HG03558 (cell line): ENCODE data around the gene SOD3.

ENCODE experiments used
- ATAC-seq: cut with Tn5 transposase; IDR thresholded peaks from one replicate; pipeline ENCODE4 v1.9.1; 2021; ENCODE audit warnings: moderate number of reproducible peaks; ENCODE audit not compliant: unreplicated experiment; ENCODE audit errors: extremely low read depth

Gene SOD3

DNA sequence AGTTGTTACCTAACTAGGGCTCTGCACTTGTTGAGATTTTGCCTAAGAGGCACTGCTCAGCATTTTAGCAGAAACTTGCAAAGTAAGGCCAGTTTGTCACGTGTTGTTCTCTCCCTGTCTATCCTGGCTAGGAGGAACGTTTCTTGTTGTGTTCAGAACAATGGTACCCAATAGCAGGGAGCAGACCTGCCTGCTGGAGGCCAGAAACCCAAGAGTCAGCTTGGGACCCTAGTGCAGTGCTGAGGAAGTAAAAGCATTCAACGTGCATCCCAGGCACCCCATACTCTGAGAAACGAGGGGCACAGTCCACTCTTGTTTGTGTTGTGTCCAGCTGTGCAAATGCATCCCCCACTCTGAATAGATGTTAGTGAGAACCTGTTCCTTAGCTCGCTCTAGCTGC, 42.4 kb downstream of the SOD3 start:
- no peak for ATAC-seq

DNA sequence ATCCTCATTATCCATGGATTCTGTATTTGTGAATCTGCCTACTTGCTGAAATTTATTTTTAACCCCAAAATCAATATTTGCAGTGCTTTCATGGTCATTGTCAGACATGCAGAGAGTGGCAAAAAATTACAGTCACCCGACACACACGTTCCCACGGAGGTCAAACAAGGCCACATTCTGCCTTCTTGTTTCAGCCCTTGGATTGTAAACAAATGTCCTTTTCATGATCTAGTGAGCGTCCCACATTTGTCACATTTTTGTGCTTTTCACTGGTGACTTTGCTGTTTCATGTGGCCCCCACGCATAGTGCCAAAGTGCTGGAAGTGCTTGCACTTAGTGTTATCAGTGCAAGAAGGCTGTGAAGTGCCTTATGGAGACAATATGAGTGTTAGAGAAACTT, 45.0 kb downstream of the SOD3 start:
- no peak for ATAC-seq

DNA sequence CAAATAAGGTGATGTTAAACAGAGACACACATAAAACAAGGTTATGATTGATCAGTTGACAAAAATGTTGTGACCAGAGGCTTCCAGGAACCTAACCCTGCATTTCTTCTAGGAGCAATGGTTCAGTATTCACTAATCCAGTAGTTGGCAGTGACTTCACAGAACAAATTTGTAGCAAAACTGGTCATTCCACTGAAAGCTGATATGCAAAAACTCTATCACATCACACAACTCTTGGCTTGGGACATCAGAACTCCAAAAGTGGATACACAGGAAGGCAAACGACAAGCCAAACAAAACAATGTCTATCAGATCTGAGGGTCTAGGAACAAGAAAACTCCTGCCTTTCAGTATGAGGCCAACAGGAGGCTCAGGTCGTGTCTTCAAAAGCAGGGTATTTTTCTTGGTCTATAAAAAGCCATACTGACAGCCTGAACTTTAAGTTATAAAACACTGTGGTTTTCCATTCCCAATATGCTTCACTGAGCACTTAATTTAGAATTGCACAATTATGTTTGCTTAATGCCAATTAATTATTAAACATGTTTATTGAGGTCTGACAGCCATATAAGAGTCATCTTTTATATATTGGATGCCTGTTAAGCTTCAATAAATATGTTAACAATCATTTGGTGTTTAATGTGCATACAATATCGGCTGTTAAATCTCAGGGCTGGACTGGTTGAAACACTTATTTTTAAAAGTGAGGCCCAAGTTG, 45.6 kb downstream of the SOD3 start:
- no peak for ATAC-seq

DNA sequence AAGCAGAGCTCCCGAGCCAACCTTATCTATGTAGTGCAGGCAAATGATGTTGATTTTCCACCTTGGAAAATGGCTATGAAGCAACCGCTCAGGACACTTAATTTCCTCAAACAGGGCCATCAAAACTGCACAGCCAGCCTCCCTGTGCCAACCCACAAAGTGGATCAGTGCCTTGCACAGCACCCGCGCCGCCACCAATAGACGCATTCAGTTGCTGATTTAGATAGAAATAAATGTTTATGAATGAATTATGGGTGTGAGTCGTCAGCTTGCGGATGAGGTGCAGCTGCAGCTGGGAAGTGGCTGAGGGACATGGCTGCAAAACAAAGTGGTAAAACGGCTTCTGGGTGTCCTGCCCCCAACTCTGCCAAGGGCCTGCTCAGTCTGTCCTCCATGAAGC, 47.0 kb downstream of the SOD3 start:
- ATAC-seq: no peak

DNA sequence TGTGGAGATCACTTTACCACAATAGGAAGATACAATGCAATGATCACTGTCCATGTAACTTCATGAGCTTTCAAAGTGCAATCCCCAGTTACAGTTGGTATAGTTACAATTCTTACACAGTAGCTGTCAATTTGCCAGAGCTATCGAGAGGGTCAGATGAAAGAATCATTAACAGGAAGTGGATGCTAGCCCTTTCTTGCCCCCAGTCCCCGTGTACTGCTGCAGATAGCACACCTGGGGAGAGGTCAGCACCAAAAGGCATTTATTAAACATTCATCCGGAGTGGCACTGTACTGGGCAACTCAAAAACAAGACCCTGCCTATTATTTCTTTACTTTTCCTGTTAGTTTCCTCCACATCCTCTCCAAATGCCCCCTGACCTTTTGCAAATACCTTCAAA, 47.7 kb downstream of the SOD3 start:
- ATAC-seq: no peak

DNA sequence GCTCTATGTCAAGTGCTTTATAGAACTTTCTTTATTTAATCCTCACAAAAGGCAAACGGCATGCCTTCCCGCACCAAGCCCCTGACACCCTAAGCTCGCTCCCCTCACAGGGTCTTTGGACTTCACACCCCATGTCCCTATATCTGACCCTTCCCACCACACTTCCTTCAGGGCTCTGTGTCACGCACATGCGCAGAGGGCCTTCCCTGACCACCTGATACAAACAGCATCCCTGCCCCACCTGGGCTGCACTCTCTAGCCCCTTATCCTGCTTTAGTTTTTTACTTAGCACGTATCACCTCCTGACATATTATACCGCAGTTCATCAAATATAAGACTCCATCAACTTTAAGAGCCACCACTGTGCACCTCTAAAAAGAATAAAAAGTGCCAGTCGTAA, 49.8 kb downstream of the SOD3 start:
- no peak for ATAC-seq

DNA sequence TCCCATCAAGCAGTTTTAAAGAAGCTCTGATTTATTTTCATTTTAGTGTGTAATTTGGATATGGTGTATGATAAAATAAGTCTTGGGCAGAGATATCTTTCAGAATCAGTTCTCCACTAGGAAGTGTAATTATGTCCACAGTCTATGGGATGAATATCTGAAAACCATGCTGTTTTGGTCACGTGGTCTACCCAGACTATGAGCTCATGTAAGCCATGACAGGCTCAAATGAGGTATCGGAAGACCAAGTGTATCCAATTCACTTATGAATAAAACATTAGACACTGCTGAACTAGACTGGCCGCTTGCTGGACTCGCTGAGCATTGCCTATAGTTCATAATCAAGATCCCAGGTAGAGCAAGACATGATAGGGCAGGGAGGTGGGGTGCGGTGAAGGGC, 50.5 kb downstream of the SOD3 start:
- no peak for ATAC-seq

DNA sequence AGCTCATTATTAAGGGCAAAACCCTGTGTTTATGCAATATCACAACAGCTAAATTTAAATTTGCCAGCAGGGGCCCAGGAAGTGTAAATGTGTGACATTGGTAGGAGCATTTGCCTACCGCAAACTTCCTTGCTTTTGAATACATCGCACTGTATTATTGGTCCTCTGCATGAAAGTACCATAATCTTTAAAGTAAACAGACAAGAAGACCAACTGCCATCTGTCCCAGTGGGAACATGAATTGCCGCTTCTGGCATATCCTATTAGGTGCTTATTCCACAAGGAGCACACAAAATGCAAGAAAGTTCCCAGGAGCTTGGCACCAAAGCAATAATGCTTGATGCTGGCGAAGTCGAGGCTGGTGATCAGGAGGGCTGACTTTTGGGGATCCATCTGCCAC, 51.3 kb downstream of the SOD3 start:
- no peak for ATAC-seq

DNA sequence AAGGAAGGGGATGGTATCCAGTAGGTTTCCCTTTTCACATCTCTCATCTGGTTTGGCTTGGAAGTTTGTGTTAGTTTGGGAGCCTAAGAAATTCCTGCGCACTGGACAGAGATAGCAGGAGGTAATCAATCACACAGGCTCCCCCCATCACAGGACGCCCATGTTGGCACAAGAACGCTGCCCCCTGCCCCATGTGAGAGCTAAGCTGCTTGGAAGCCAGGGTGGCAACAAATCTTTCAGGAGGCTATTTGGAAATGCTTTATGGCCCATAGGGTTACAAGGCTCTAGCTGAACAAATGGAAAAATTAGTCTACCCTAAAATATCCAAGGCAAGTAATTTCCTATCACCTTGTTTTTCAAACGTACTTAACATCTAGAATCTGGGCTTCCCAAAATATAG, 54.0 kb downstream of the SOD3 start:
- ATAC-seq: no peak

DNA sequence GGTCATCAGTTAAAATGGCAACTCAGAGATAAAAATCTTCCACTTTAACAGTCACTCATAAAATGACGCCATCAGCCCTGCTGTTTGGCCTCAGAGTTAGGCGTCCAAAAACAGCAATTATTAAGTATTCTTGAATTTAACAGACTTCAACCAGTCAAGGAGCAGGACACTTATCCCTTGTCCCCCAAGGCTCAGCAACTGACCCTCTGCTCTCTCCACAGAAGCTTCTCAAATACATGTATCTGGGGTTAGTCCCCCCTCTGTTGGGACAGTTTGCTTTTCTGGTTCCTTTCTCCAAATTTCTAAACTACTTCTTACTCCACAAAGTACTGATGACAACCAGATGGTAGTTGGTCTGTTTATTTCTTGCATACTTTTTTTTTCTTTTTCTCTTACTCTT, 54.4 kb downstream of the SOD3 start:
- no peak for ATAC-seq
